ENCODE results near the gene HMGN3.

The HMGN3 gene

GRCh38 chr6:79234150-79235022 lies at the start of gene HMGN3:
Gene HMGN3, minus strand, starts transcription at chr6:79234682.
- peak; percentile 94 for DNase-seq (ENCODE audit: low read depth)
- peak within 1 kb of the TSS; percentile 82 for H3K4me3 ChIP-seq (replicated peaks; ENCODE audit: low read depth, low read length)
- no peak for TF ChIP-seq CTCF (IDR thresholded peaks at IDR 0.05; ENCODE audit: low read length, missing control alignments)

DNA sequence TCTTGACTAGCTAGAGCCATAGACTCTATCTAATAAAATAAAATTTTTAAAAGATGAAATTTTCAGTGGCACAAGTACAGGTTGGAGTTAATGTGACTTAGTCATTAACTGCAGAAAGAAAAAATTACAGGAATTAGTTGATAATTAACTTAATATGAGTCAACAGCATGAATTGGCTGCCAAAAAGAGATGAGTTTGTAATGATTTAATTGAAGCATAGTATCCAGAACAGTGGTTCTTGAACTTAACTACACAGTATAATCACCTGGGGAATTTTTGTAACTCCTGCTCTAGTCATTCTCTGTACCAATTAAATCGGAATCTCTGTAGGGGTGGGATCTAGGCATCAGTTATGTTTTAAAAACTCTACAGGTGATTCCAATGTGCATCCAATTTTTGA lies 46.3 kb upstream of the HMGN3 start:
- DNase-seq (ENCODE audit: low read depth), result no peak
- H3K4me3 ChIP-seq (replicated peaks; ENCODE audit: low read depth, low read length), result no peak overlapping the region
- no peak for TF ChIP-seq CTCF (IDR thresholded peaks at IDR 0.05; ENCODE audit: low read length, missing control alignments)

DNA sequence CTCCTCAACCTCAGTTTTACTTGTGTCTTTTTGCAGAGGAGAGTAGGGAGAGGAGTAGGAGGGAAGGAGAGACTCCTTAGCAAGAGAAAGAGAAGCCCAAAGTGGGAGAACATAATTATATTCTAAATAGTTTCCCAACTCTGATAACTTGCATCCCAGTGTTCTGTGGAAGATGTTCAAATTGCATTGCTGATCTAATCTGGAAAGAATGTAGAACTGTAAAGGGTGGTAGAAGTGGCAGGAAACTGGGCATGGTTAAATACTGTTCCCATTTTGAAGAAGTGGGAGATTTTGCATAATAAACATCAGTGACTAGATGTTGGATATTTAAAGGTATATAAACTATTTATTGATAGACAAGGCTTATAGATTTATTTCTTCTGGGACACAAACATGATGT lies 42.6 kb upstream of the HMGN3 start:
- no peak overlapping the region for H3K4me3 ChIP-seq (replicated peaks; ENCODE audit: low read depth, low read length)
- DNase-seq (ENCODE audit: low read depth), result peak; percentile 53
- TF ChIP-seq CTCF (IDR thresholded peaks at IDR 0.05; ENCODE audit: low read length, missing control alignments), result no peak

- no peak for TF ChIP-seq CTCF (IDR thresholded peaks at IDR 0.05; ENCODE audit: low read length, missing control alignments)
- DNase-seq (ENCODE audit: low read depth), result peak; percentile 79
- H3K4me3 ChIP-seq (replicated peaks; ENCODE audit: low read depth, low read length), result no peak overlapping the region
Measured at GRCh38 chr6:79269877-79270276, 35.4 kb upstream of the HMGN3 start.

DNA sequence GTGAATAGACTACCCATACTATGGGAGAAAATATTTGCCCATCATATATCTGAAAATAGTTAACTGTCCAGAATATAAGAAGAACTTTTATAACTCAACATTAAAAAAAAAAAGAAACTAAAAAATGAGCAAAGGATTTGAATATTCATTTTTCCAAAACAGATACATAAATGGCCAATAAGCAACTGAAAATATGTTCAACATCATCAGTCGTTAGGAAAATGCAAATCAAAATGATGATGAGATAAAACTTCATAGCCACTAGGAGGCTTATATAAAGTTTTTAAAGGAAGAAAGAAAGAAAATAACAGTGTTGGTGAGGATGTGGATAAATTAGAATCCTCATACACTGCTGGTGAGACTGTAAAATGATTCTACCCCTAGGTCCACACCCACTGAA lies 32.6 kb upstream of the HMGN3 start:
- no peak for DNase-seq (ENCODE audit: low read depth)
- H3K4me3 ChIP-seq (replicated peaks; ENCODE audit: low read depth, low read length), result no peak overlapping the region
- no peak for TF ChIP-seq CTCF (IDR thresholded peaks at IDR 0.05; ENCODE audit: low read length, missing control alignments)

DNA sequence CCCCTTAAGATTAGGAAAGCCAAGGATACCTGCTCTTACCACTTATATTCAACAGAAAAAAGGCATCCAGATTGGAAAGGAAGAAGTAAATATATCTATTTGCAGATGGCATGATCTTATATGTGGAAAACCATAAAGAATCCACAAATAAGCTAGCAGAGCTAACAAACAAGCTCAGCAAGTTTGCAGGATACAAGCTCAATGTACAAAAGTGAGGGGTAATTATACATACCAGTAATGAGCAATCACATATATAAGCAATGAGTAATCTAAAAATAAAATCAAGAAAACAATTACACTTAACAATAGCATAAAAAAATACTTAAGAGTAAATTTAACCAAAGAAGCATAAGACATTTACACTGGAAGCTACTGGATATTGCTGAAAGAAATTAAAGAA lies 31.6 kb upstream of the HMGN3 start:
- no peak for DNase-seq (ENCODE audit: low read depth)
- no peak for TF ChIP-seq CTCF (IDR thresholded peaks at IDR 0.05; ENCODE audit: low read length, missing control alignments)
- H3K4me3 ChIP-seq (replicated peaks; ENCODE audit: low read depth, low read length), result no peak overlapping the region

DNA sequence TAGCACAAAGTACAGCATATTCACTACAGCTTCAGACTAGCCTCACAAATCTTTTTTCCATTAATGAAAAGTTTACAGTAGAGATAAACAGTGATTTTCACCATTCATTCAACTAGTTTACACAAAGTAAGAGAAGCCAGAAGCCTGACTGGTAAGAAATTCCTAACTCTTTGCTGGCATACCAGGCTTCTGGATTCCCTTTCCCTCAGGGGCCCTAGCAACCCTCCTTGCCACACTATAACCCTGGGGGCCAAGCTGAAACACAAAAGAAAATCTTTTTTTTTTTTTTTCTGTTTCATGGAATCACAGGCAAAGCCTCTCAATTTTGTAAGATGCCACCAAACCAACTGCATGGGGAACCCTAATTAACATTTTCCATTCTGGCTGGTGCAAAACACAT lies 28.9 kb upstream of the HMGN3 start:
- H3K4me3 ChIP-seq (replicated peaks; ENCODE audit: low read depth, low read length), result no peak overlapping the region
- no peak for DNase-seq (ENCODE audit: low read depth)
- no peak for TF ChIP-seq CTCF (IDR thresholded peaks at IDR 0.05; ENCODE audit: low read length, missing control alignments)
